GM18526 (cell line): Measurements from ENCODE around the gene NATD1.

ENCODE experiments used
- POLR2A ChIP-seq: IDR thresholded peaks from 3 replicates; pipeline ENCODE4 v1.6.1; 2011; ENCODE audit not compliant: insufficient read length; ENCODE audit errors: extremely low read depth

NATD1 gene

GRCh38 chr17:21252796-21253645 is at the start of gene NATD1:
Gene NATD1, minus strand, starts transcription at chr17:21253410. Its CDS starts 146 bp downstream, at chr17:21253264.
- peak; percentile 35 for TF ChIP-seq POLR2A

- TF ChIP-seq POLR2A: no peak
Observed at GRCh38 chr17:21301593-21302550, 48.7 kb upstream of the NATD1 start.

GRCh38 chr17:21300601-21301571 is 47.7 kb upstream of the NATD1 start:
- no peak for TF ChIP-seq POLR2A

- no peak for TF ChIP-seq POLR2A
Observed at GRCh38 chr17:21299981-21300600, 46.9 kb upstream of the NATD1 start.

- no peak for TF ChIP-seq POLR2A
Observed at GRCh38 chr17:21298983-21299519, 45.8 kb upstream of the NATD1 start.

- no peak for TF ChIP-seq POLR2A
Observed at GRCh38 chr17:21298056-21298982, 45.1 kb upstream of the NATD1 start.

- no peak for TF ChIP-seq POLR2A
Observed at GRCh38 chr17:21297597-21297996, 44.4 kb upstream of the NATD1 start.

- TF ChIP-seq POLR2A: no peak
Observed at GRCh38 chr17:21297026-21297520, 43.9 kb upstream of the NATD1 start.

- TF ChIP-seq POLR2A: no peak
Observed at GRCh38 chr17:21296097-21297025, 43.2 kb upstream of the NATD1 start.

- no peak for TF ChIP-seq POLR2A
Observed at GRCh38 chr17:21295036-21295952, 42.1 kb upstream of the NATD1 start.
